Measurements from ENCODE around the gene C1orf74.

The C1orf74 gene

GRCh38 chr1:209756615-209757445, 27.5 kb downstream of the C1orf74 start (continued):
- TF ChIP-seq, protein P1, sequence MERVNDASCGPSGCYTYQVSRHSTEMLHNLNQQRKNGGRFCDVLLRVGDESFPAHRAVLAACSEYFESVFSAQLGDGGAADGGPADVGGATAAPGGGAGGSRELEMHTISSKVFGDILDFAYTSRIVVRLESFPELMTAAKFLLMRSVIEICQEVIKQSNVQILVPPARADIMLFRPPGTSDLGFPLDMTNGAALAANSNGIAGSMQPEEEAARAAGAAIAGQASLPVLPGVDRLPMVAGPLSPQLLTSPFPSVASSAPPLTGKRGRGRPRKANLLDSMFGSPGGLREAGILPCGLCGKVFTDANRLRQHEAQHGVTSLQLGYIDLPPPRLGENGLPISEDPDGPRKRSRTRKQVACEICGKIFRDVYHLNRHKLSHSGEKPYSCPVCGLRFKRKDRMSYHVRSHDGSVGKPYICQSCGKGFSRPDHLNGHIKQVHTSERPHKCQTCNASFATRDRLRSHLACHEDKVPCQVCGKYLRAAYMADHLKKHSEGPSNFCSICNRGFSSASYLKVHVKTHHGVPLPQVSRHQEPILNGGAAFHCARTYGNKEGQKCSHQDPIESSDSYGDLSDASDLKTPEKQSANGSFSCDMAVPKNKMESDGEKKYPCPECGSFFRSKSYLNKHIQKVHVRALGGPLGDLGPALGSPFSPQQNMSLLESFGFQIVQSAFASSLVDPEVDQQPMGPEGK (CRISPR knock-in tag; IDR thresholded peaks at IDR 0.05; ENCODE audit: borderline replicate concordance), result no peak

DNA sequence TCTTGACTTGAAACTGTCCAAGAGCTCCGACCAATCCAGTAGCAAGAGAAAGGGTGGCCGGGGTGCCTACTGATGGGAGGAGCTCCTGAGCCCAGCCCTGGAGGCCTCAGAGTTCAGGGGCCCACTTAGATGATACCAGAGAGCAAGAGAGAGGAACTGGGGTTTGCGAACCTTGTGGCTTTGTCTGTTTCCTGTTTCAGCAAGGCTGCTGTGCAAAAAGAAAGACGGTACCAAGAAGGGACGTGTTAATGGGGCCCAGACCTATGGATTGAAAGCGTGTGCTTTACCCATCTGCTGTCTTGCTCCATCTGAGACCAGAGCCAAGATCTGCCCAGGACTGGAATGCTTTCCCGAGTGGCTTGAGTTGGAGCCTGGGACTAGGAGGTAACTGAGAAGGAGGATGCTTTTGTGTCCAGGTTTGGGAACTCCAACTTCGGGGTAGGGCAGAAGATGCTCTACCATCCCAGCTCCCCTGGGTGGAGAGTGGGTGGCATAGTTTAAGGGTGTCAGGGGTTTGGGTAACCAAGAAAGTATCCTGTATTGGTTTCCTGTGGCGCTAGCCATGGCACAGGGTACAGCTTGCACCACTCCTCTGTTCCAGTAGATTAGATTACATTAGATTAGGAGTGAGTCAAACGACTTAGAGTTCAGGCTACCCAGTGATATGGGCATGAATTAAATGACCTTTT, 28.3 kb downstream of the C1orf74 start, which contains the start of gene TRAF3IP3:
Gene TRAF3IP3, plus strand, starts transcription at position 128 of the 689 bp plus-strand sequence. CDS start 3,987 bp downstream, outside the sequence.
- no peak for TF ChIP-seq ZNF70 (CRISPR knock-in tag; IDR thresholded peaks at IDR 0.05)
- TF ChIP-seq TSHZ2 (CRISPR knock-in tag; IDR thresholded peaks at IDR 0.05), result no peak
- TF ChIP-seq POU6F1 (CRISPR knock-in tag; IDR thresholded peaks at IDR 0.05; ENCODE audit: borderline replicate concordance, low read depth), result no peak
- TF ChIP-seq, protein P1 (CRISPR knock-in tag; IDR thresholded peaks at IDR 0.05; ENCODE audit: borderline replicate concordance), result no peak
- TF ChIP-seq ZC3H10 (CRISPR knock-in tag; IDR thresholded peaks at IDR 0.05), result no peak
- no peak for TF ChIP-seq ZFP30 (CRISPR knock-in tag; IDR thresholded peaks at IDR 0.05)
- no peak for TF ChIP-seq OSR1 (CRISPR knock-in tag; IDR thresholded peaks at IDR 0.05)
- no peak for TF ChIP-seq ZNF8 (CRISPR knock-in tag; IDR thresholded peaks at IDR 0.05)
- TF ChIP-seq ARNTL (CRISPR knock-in tag; IDR thresholded peaks at IDR 0.05; ENCODE audit: borderline replicate concordance, low read depth), result no peak
- TF ChIP-seq RARB (CRISPR knock-in tag; IDR thresholded peaks at IDR 0.05), result no peak
- no peak for TF ChIP-seq SNAI2 (CRISPR knock-in tag; IDR thresholded peaks at IDR 0.05)
- no peak for TF ChIP-seq ZNF565 (CRISPR knock-in tag; conservative IDR thresholded peaks at IDR 0.05; ENCODE audit: low read depth)
- TF ChIP-seq CSDC2 (CRISPR knock-in tag; IDR thresholded peaks at IDR 0.05), result no peak
- TF ChIP-seq ESRRG (CRISPR knock-in tag; IDR thresholded peaks at IDR 0.05), result no peak
- TF ChIP-seq, protein P2, sequence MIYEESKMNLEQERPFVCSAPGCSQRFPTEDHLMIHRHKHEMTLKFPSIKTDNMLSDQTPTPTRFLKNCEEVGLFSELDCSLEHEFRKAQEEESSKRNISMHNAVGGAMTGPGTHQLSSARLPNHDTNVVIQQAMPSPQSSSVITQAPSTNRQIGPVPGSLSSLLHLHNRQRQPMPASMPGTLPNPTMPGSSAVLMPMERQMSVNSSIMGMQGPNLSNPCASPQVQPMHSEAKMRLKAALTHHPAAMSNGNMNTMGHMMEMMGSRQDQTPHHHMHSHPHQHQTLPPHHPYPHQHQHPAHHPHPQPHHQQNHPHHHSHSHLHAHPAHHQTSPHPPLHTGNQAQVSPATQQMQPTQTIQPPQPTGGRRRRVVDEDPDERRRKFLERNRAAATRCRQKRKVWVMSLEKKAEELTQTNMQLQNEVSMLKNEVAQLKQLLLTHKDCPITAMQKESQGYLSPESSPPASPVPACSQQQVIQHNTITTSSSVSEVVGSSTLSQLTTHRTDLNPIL (CRISPR knock-in tag; IDR thresholded peaks at IDR 0.05; ENCODE audit: low read depth), result no peak
- TF ChIP-seq TCF4 (CRISPR knock-in tag; IDR thresholded peaks at IDR 0.05; ENCODE audit: borderline replicate concordance), result no peak
- no peak for ATAC-seq

DNA sequence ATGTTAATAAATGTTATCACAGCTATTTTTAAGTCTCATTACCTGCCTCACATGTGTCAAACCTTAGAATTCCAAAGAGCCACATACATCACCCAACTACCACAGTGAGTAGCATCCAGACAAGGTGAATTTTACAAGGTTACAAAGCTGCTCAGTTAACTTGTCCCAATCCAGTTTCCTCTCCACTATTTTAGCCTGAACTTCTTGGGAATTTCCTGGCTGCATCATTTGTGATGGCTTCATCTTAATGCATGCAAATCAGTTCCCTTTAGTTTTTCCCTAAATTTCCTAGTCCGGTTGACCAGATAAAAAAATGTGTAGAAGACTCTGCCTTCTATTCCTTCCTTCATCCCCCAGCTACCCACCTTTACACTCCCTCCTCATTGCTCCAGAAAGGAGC, 29.1 kb downstream of the C1orf74 start:
- TF ChIP-seq ZNF565 (CRISPR knock-in tag; conservative IDR thresholded peaks at IDR 0.05; ENCODE audit: low read depth) (no peak), GLIS3 (CRISPR knock-in tag; IDR thresholded peaks at IDR 0.05) (no peak), TSHZ2 (CRISPR knock-in tag; IDR thresholded peaks at IDR 0.05) (no peak), ESRRG (CRISPR knock-in tag; IDR thresholded peaks at IDR 0.05) (no peak)
- no peak for ATAC-seq

Measured in SK-N-SH treated with all-trans-retinoic acid at 6 μM for 48 hours (cell line).